Neural progenitor cell (in vitro differentiated cells): ENCODE data around the gene STARD8. TPM values are rescaled to one million over a fixed set of nuclear protein-coding genes. Genes with fewer than 3 reads are reported as not detected.

ENCODE experiments used
- DNase-seq: peaks from one replicate; pipeline ENCODE4 v3.0.0-alpha.2; 2016; ENCODE audit warnings: low spot score
- H2AFZ ChIP-seq: fragments of 200-600 bp; sonication (generic); replicated peaks from 2 replicates; pipeline ENCODE4 v1.6.1; 2016; ENCODE audit warnings: antibody characterized with exemption
- H3F3A ChIP-seq: fragments of 200-600 bp; sonication (generic); 2 replicates; pipeline ENCODE4 v1.6.1; 2016; ENCODE audit warnings: antibody characterized with exemption, low read depth
- H3K27ac ChIP-seq: fragments of 200-600 bp; sonication (generic); 2 replicates; pipeline ENCODE4 v1.5.1; 2016; ENCODE audit warnings: mild to moderate bottlenecking
- H3K27me3 ChIP-seq: fragments of 200-600 bp; sonication (generic); 2 replicates; pipeline ENCODE4 v1.6.1; 2016; ENCODE audit warnings: mild to moderate bottlenecking, moderate library complexity
- H3K36me3 ChIP-seq: fragments of 200-600 bp; sonication (generic); 2 replicates; pipeline ENCODE4 v1.5.1; 2016
- H3K4me1 ChIP-seq: fragments of 200-600 bp; sonication (generic); 2 replicates; pipeline ENCODE4 v1.6.1; 2016; ENCODE audit warnings: mixed run types
- H3K4me2 ChIP-seq: fragments of 200-600 bp; sonication (generic); 2 replicates; pipeline ENCODE4 v1.6.1; 2016
- H3K4me3 ChIP-seq: fragments of 200-600 bp; sonication (generic); 2 replicates; pipeline ENCODE4 v1.5.1; 2016
- H3K79me2 ChIP-seq: fragments of 200-600 bp; sonication (generic); 2 replicates; pipeline ENCODE4 v1.6.1; 2016; ENCODE audit warnings: low read depth
- H3K9ac ChIP-seq: fragments of 200-600 bp; sonication (generic); 2 replicates; pipeline ENCODE4 v1.6.1; 2016
- H3K9me3 ChIP-seq: fragments of 200-600 bp; sonication (generic); 2 replicates; pipeline ENCODE4 v1.5.1; 2016; ENCODE audit warnings: low read depth
- H4K20me1 ChIP-seq: fragments of 200-600 bp; sonication (generic); 2 replicates; pipeline ENCODE4 v1.6.1; 2016; ENCODE audit warnings: low read depth
- H3K27ac Mint-ChIP-seq: 3 replicates; pipeline ENCODE4 v1.8.0; 2021; ENCODE audit warnings: mixed read lengths
- H3K27me3 Mint-ChIP-seq: 2 replicates; pipeline ENCODE4 v1.8.0; 2022; ENCODE audit warnings: low read depth, mild to moderate bottlenecking, inconsistent platforms, moderate library complexity, mixed read lengths; ENCODE audit not compliant: insufficient read depth
- H3K36me3 Mint-ChIP-seq: 3 replicates; pipeline ENCODE4 v1.8.0; 2021; ENCODE audit warnings: mixed read lengths
- H3K4me1 Mint-ChIP-seq: 3 replicates; pipeline ENCODE4 v1.8.0; 2021; ENCODE audit warnings: mixed read lengths
- H3K4me3 Mint-ChIP-seq: 3 replicates; pipeline ENCODE4 v1.8.0; 2021; ENCODE audit warnings: mild to moderate bottlenecking, moderate library complexity, mixed read lengths
- H3K9me3 Mint-ChIP-seq: 3 replicates; pipeline ENCODE4 v1.8.0; 2020; ENCODE audit warnings: mixed read lengths
- EZH2 ChIP-seq: fragments of 200-600 bp; sonication (generic); IDR thresholded peaks from 2 replicates; pipeline ENCODE4 v1.6.1; 2017; ENCODE audit warnings: antibody characterized with exemption, mild to moderate bottlenecking, moderate library complexity
- EZH2phosphoT487 ChIP-seq: fragments of 200-600 bp; sonication (generic); IDR thresholded peaks from 2 replicates; pipeline ENCODE4 v1.6.1; 2017; ENCODE audit warnings: antibody characterized with exemption
- total RNA-seq: library from RNA; depleted of rRNA; stranded (reverse); fragments of >200 nt; gene quantifications from 2 replicates; pipeline ENCODE4 v1.2.3, GENCODE V29; 2015; ENCODE audit warnings: low replicate concordance
- TF ChIP-seq, protein P1 (sequence below): fragments of 200-600 bp; sonication (generic); IDR thresholded peaks from 2 replicates; pipeline ENCODE4 v1.5.1; 2017; ENCODE audit warnings: antibody characterized with exemption, mild to moderate bottlenecking

Gene STARD8
- total RNA-seq, 1 donor from 2014 or later, result 0.82 TPM

- H3F3A ChIP-seq, result no peaks in the 10 kb centered on the region
- H3K79me2 ChIP-seq, result no peaks in the 10 kb centered on the region
- no peak overlapping the region for H3K4me3 Mint-ChIP-seq
- H3K9me3 Mint-ChIP-seq, result no peaks in the 10 kb centered on the region
- no peak overlapping the region for H3K27ac Mint-ChIP-seq
- H3K9ac ChIP-seq, result no peak overlapping the region
- no peak overlapping the region for H2AFZ ChIP-seq
- H3K4me1 Mint-ChIP-seq, result no peaks in the 10 kb centered on the region
- no peaks in the 10 kb centered on the region for H3K27me3 ChIP-seq
- H3K4me3 ChIP-seq, result no peak overlapping the region
- H3K4me2 ChIP-seq, result no peak overlapping the region
- H3K27ac ChIP-seq, result no peak overlapping the region
- no peaks in the 10 kb centered on the region for H3K9me3 ChIP-seq
- no peaks in the 10 kb centered on the region for H3K36me3 Mint-ChIP-seq
- no peaks in the 10 kb centered on the region for H3K4me1 ChIP-seq
- H4K20me1 ChIP-seq, result no peaks in the 10 kb centered on the region
- TF ChIP-seq EZH2 (no peak), EZH2phosphoT487 (no peak)
- TF ChIP-seq, protein P1, sequence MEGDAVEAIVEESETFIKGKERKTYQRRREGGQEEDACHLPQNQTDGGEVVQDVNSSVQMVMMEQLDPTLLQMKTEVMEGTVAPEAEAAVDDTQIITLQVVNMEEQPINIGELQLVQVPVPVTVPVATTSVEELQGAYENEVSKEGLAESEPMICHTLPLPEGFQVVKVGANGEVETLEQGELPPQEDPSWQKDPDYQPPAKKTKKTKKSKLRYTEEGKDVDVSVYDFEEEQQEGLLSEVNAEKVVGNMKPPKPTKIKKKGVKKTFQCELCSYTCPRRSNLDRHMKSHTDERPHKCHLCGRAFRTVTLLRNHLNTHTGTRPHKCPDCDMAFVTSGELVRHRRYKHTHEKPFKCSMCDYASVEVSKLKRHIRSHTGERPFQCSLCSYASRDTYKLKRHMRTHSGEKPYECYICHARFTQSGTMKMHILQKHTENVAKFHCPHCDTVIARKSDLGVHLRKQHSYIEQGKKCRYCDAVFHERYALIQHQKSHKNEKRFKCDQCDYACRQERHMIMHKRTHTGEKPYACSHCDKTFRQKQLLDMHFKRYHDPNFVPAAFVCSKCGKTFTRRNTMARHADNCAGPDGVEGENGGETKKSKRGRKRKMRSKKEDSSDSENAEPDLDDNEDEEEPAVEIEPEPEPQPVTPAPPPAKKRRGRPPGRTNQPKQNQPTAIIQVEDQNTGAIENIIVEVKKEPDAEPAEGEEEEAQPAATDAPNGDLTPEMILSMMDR, result no peak
- no peak for DNase-seq
- H3K36me3 ChIP-seq, result no peaks in the 10 kb centered on the region
- H3K27me3 Mint-ChIP-seq, result peaks cover 8% of the 10 kb centered on the region
Observed at GRCh38 chrX:68757331-68757730, 109.9 kb downstream of the STARD8 start.

- Mint-ChIP-seq H3K9me3 (no peaks in the 10 kb centered on the region), H3K36me3 (no peaks in the 10 kb centered on the region), H3K4me1 (no peaks in the 10 kb centered on the region), H3K27me3 (peaks cover 8% of the 10 kb centered on the region), H3K4me3 (no peak overlapping the region), H3K27ac (no peak overlapping the region)
- TF ChIP-seq, protein P1, result no peak
- TF ChIP-seq EZH2, result no peak
- no peak for TF ChIP-seq EZH2phosphoT487
- no peaks in the 10 kb centered on the region for H3K9me3 ChIP-seq
- no peak overlapping the region for H3K27ac ChIP-seq
- no peak overlapping the region for H2AFZ ChIP-seq
- no peaks in the 10 kb centered on the region for H3K27me3 ChIP-seq
- H3K79me2 ChIP-seq, result no peaks in the 10 kb centered on the region
- DNase-seq, result no peak
- no peaks in the 10 kb centered on the region for H3F3A ChIP-seq
- no peak overlapping the region for H3K9ac ChIP-seq
- H4K20me1 ChIP-seq, result no peaks in the 10 kb centered on the region
- no peak overlapping the region for H3K4me3 ChIP-seq
- no peak overlapping the region for H3K4me2 ChIP-seq
- H3K4me1 ChIP-seq, result no peaks in the 10 kb centered on the region
- no peaks in the 10 kb centered on the region for H3K36me3 ChIP-seq
Observed at GRCh38 chrX:68757731-68758130, 110.3 kb downstream of the STARD8 start.

GRCh38 chrX:68758671-68759070 is 111.2 kb downstream of the STARD8 start:
- H3K4me3 ChIP-seq, result no peak overlapping the region
- H3K27ac ChIP-seq, result no peak overlapping the region
- no peaks in the 10 kb centered on the region for H3K4me1 ChIP-seq
- H3K36me3 Mint-ChIP-seq, result no peaks in the 10 kb centered on the region
- no peaks in the 10 kb centered on the region for H3K27me3 ChIP-seq
- peaks cover 10% of the 10 kb centered on the region for H3K27me3 Mint-ChIP-seq
- H3K27ac Mint-ChIP-seq, result no peak overlapping the region
- H2AFZ ChIP-seq, result no peak overlapping the region
- H3F3A ChIP-seq, result no peaks in the 10 kb centered on the region
- H3K4me1 Mint-ChIP-seq, result no peaks in the 10 kb centered on the region
- no peaks in the 10 kb centered on the region for H3K36me3 ChIP-seq
- no peaks in the 10 kb centered on the region for H3K9me3 ChIP-seq
- no peak overlapping the region for H3K4me3 Mint-ChIP-seq
- H3K4me2 ChIP-seq, result no peak overlapping the region
- DNase-seq, result no peak
- no peak overlapping the region for H3K9ac ChIP-seq
- H4K20me1 ChIP-seq, result no peaks in the 10 kb centered on the region
- H3K79me2 ChIP-seq, result no peaks in the 10 kb centered on the region
- TF ChIP-seq EZH2 (no peak), EZH2phosphoT487 (no peak)
- TF ChIP-seq, protein P1, result no peak
- no peaks in the 10 kb centered on the region for H3K9me3 Mint-ChIP-seq
